Breast epithelium (tissue), 3 donors: Measurements from ENCODE around the gene FANCC.

Experiments
- CTCF ChIP-seq, 3 donors: fragments of 450-650 bp; IDR thresholded peaks; one replicate each; pipeline ENCODE4 v1.5.1; 2016 to 2017; ENCODE audit warnings: antibody characterized with exemption in 3 of 3, mild to moderate bottlenecking in 3 of 3, moderate library complexity in 3 of 3
- POLR2A ChIP-seq: fragments of 450-650 bp; IDR thresholded peaks from one replicate; pipeline ENCODE4 v1.6.1; 2016; ENCODE audit warnings: antibody characterized with exemption, mild to moderate bottlenecking, moderate library complexity

DNA sequence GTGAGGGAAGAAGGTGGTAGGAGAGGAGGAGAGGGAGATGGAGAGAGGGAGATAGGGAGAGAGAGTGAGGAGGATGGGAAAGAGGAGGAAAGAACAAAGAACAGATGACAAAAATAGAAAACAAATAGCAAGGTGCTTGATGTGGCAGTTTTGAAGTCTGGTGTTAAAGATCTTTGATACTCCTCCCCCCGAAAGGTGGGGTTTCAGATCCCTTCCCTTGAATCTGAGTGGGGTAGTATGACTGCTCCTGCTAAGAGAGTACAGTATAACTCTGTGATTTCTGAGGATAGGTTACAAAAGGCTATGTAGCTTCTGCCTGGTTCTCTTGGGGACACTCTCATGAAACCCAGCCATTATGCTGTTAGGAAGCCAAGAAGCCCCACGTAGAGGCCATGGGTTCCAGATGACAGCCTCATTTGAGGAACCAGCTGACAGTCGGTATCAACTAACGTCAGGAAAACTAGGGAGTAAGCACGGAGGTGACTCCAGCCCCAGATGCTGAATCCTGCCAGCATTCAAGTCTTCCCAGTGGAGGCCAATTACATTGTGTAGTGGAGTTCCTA is 102.1 kb downstream of the FANCC start:
- TF ChIP-seq POLR2A, result no peak
- no peak for TF ChIP-seq CTCF (IDR thresholded peaks at IDR 0.05)
